ENCODE measurements around the gene ZDHHC17. TPM values are rescaled to one million over a fixed set of nuclear protein-coding genes. Genes with fewer than 3 reads are reported as not detected.

Gene ZDHHC17
- total RNA-seq, 1 experiment from 2014 or later = 13.0 TPM

DNA sequence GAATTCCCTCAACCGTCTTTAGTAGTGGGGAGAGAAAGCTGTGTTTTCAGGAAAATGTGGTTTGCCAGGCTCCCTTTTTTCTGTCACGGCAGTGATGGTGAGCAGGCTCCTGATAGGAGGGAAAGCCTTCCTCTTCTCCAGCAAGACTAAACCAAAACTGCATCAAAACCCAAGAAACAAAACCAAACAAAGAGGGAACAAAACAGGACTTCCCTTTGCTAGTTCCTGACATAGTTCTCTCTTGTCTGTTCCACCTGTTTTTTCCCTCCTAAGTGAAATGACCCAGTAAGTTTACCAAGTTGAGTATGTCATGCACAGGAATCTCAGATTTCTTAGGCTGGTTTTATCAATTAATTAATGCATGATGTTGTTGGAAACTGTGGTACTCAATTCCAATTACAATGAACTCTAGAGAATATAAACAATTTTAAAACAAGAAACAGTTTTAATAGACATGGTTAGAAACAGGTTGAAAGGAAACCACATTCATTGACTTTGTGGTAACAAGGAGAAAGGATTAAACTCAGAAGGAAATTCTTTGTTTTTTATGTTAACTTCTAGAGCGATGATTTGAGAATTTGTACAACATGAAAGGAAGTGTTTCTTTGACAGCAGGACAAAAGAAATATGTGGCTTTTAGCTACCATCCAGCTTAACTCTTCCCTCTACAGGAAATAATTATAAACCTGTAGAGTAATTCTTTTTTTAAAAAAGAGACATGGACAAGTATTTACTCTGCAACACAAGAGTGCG is 137.9 kb downstream of the ZDHHC17 start:
- Histone ChIP-seq H3K9me3 (no peaks in the 10 kb centered on the region), H3K4me3 (no peak overlapping the region), H3K36me3 (no peaks in the 10 kb centered on the region), H3K27me3 (no peaks in the 10 kb centered on the region)
- DNase-seq = no peak

Other genes starting within 250 kb of the ZDHHC17 start
- 43.7 and 71.7 TPM in 2 replicates for gene OSBPL8, start 204.3 kb upstream of the ZDHHC17 start, total RNA-seq (2014; rRNA removed; shearing (Covaris generic); ENCODE audit: low replicate concordance)
- 10.6 and 15.8 TPM in 2 replicates for gene CSRP2, start 114.9 kb downstream of the ZDHHC17 start, total RNA-seq (2014; rRNA removed; shearing (Covaris generic); ENCODE audit: low replicate concordance)